Measurements from ENCODE around the gene HS3ST3A1. TPM values are rescaled to one million over a fixed set of nuclear protein-coding genes. Genes with fewer than 3 reads are reported as not detected.

HS3ST3A1 gene
- polyA plus RNA-seq, 3 donors = 0.20 TPM; not detected in 2

DNA sequence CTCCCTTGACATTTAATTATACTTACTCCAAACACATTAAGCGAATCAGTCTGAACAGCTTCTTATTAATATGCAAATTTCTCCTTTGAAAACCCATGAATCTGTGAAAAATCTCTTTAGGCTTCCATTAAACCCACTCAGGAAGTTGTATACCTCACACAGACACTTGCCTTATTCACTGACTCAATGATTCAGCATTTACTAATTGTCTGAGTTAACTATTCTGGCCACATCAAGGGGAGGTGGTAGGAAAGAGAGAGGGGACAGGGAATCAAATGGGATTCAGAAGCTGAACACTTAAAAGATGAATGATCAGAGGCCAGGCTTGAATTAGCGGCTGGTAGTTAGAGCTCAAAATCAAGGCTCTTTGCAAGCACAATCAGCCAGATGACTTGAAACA is 70.0 kb downstream of the HS3ST3A1 start:
- intact Hi-C loops (cut with micrococcal nuclease) = no loop called here
- Histone ChIP-seq H3K79me2 (ENCODE audit: insufficient read depth, low read length) (no peaks in the 10 kb centered on the region), H3K4me2 (replicated peaks; ENCODE audit: extremely low read depth, low read length, poor library complexity, severe bottlenecking) (no peak overlapping the region), H2AFZ (ENCODE audit: insufficient read depth, low read depth, low read length, poor library complexity, severe bottlenecking) (no peak overlapping the region), H3K36me3 (replicated peaks in 1 of 2; ENCODE audit: control insufficient read depth in 1 of 2, insufficient read depth in 2 of 2, low read length in 2 of 2) (no peaks in the 10 kb centered on the region), H4K20me1 (ENCODE audit: insufficient read depth, low read length) (no peaks in the 10 kb centered on the region), H3K27me3 (ENCODE audit: control insufficient read depth in 2 of 2, insufficient read depth in 2 of 2, low read length in 2 of 2) (no peaks in the 10 kb centered on the region), H3K27ac (ENCODE audit: low read depth in 1 of 2, low read length in 2 of 2) (no peak overlapping the region), H3K4me1 (ENCODE audit: control insufficient read depth in 1 of 2, insufficient read depth in 2 of 2, low read length in 2 of 2) (no peaks in the 10 kb centered on the region), H3K9me3 (replicated peaks in 1 of 2; ENCODE audit: control insufficient read depth in 1 of 2, insufficient read depth in 1 of 2, low read length in 2 of 2) (peaks cover 0 to 6% of the 10 kb centered on the region in 2 donors), H3K9ac (ENCODE audit: insufficient read depth, low read length, poor library complexity, severe bottlenecking) (no peak overlapping the region), H3K4me3 (replicated peaks in 1 of 3; ENCODE audit: low read depth in 2 of 3, low read length in 3 of 3) (no peak overlapping the region)
- WGBS (ENCODE audit: insufficient coverage) = 95% methylated on average over 2 of the region's 2 CpGs
- peaks cover 0 to 3% (median 2%) of the 10 kb centered on the region in 3 donors for H3K27me3 Mint-ChIP-seq (ENCODE audit: low read depth in 3 of 3)
- no peak for DNase-seq
- H3K4me1 Mint-ChIP-seq = no peaks in the 10 kb centered on the region
- peaks cover 4 to 18% (median 9%) of the 10 kb centered on the region in 7 donors for H3K9me3 Mint-ChIP-seq
- no peak overlapping the region for H3K27ac Mint-ChIP-seq
- H3K4me3 Mint-ChIP-seq = no peak overlapping the region
- H3K36me3 Mint-ChIP-seq = no peaks in the 10 kb centered on the region
- TF ChIP-seq, protein P1, sequence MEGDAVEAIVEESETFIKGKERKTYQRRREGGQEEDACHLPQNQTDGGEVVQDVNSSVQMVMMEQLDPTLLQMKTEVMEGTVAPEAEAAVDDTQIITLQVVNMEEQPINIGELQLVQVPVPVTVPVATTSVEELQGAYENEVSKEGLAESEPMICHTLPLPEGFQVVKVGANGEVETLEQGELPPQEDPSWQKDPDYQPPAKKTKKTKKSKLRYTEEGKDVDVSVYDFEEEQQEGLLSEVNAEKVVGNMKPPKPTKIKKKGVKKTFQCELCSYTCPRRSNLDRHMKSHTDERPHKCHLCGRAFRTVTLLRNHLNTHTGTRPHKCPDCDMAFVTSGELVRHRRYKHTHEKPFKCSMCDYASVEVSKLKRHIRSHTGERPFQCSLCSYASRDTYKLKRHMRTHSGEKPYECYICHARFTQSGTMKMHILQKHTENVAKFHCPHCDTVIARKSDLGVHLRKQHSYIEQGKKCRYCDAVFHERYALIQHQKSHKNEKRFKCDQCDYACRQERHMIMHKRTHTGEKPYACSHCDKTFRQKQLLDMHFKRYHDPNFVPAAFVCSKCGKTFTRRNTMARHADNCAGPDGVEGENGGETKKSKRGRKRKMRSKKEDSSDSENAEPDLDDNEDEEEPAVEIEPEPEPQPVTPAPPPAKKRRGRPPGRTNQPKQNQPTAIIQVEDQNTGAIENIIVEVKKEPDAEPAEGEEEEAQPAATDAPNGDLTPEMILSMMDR (IDR thresholded peaks at IDR 0.05) = no peak

GRCh38 chr17:13525876-13526275 is 75.9 kb downstream of the HS3ST3A1 start:
- Mint-ChIP-seq H3K36me3 (no peaks in the 10 kb centered on the region), H3K9me3 (peaks cover 0 to 13% (median 2%) of the 10 kb centered on the region in 7 donors)
- H3K9ac ChIP-seq (ENCODE audit: insufficient read depth, low read length, poor library complexity, severe bottlenecking) = no peak overlapping the region

More at GRCh38 chr17:13525876-13526275, 75.9 kb downstream of the HS3ST3A1 start:
- TF ChIP-seq, protein P1 (IDR thresholded peaks at IDR 0.05) = no peak
- Mint-ChIP-seq H3K4me1 (no peaks in the 10 kb centered on the region), H3K4me3 (no peak overlapping the region), H3K27ac (no peak overlapping the region), H3K27me3 (ENCODE audit: low read depth in 3 of 3) (peaks cover 0 to 3% (median 2%) of the 10 kb centered on the region in 3 donors)
- Histone ChIP-seq H3K4me2 (replicated peaks; ENCODE audit: extremely low read depth, low read length, poor library complexity, severe bottlenecking) (no peak overlapping the region), H3K36me3 (replicated peaks in 1 of 2; ENCODE audit: control insufficient read depth in 1 of 2, insufficient read depth in 2 of 2, low read length in 2 of 2) (no peaks in the 10 kb centered on the region), H2AFZ (ENCODE audit: insufficient read depth, low read depth, low read length, poor library complexity, severe bottlenecking) (no peak overlapping the region), H3K27ac (ENCODE audit: low read depth in 1 of 2, low read length in 2 of 2) (no peak overlapping the region), H3K4me1 (ENCODE audit: control insufficient read depth in 1 of 2, insufficient read depth in 2 of 2, low read length in 2 of 2) (no peaks in the 10 kb centered on the region), H4K20me1 (ENCODE audit: insufficient read depth, low read length) (no peaks in the 10 kb centered on the region), H3K79me2 (ENCODE audit: insufficient read depth, low read length) (no peaks in the 10 kb centered on the region), H3K4me3 (replicated peaks in 1 of 3; ENCODE audit: low read depth in 2 of 3, low read length in 3 of 3) (no peak overlapping the region), H3K27me3 (ENCODE audit: control insufficient read depth in 2 of 2, insufficient read depth in 2 of 2, low read length in 2 of 2) (no peaks in the 10 kb centered on the region), H3K9me3 (replicated peaks in 1 of 2; ENCODE audit: control insufficient read depth in 1 of 2, insufficient read depth in 1 of 2, low read length in 2 of 2) (no peaks in the 10 kb centered on the region)
- 50% methylated on average over 2 of the region's 3 CpGs for WGBS (ENCODE audit: insufficient coverage)
- DNase-seq = no peak
- intact Hi-C loops (cut with micrococcal nuclease) = no loop called here

Measured in CD14-positive monocyte (primary cell).